Left lobe of liver (tissue), 2 donors: ENCODE results near the gene DAB1. TPM values are rescaled to one million over a fixed set of nuclear protein-coding genes. Genes with fewer than 3 reads are reported as not detected.

Experiments used
- ATAC-seq: fragments of 200-7000 bp; cut with Tn5 transposase; one replicate; pipeline ENCODE4 v1.9.1; 2020; ENCODE audit warnings: mild to moderate bottlenecking, moderate library complexity
- DNase-seq: peaks from one replicate; pipeline ENCODE4 v3.0.0-alpha.2; 2020; ENCODE audit warnings: low spot score
- total RNA-seq: library from RNA; stranded (reverse); gene quantifications from one replicate; pipeline ENCODE4 v1.2.1, GENCODE V29; 2021
- donor health status: DM: no; HTN: no; CAD: no; lungs with moderate emphysema.
- donor health status: DM: no; HTN: yes; CAD: no.

The DAB1 gene
- total RNA-seq, 1 donor from 2014 or later: 1.4 TPM

DNA sequence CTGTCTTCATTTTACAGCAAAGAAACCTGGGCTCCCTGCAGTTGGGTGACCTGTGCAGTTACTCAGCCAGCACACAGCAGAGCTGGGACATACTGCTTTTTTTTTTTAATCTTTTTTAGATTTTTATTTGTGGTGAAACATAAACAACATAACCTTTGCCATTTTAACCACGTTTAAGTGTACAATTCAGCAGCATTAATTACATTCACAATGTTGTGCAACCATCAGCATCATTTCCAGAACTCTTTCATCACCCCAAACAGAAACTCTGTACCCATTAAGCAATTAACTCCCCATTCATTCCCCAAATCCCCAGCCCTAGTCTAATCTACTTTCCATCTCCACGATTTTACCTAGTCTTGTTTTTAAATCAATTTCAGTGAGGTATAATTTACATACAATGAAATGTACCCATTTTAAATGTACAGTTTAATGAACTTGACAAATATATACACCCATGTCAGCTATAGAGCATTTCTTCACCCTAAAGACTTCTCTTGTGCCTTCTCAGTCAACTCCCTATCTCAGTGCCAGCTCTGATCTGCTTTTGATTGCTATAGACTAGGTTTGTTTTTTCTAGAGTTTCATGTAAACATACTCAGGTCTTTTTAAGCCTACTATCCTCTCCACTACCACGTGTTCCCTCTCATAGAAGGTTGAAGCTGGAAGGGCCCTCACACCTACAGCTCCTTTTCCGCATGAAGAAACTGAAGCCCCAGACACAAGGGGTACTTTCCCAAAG, 420.3 kb downstream of the DAB1 start:
- ATAC-seq (peak; percentile 84), DNase-seq (peak; percentile 48)

DNA sequence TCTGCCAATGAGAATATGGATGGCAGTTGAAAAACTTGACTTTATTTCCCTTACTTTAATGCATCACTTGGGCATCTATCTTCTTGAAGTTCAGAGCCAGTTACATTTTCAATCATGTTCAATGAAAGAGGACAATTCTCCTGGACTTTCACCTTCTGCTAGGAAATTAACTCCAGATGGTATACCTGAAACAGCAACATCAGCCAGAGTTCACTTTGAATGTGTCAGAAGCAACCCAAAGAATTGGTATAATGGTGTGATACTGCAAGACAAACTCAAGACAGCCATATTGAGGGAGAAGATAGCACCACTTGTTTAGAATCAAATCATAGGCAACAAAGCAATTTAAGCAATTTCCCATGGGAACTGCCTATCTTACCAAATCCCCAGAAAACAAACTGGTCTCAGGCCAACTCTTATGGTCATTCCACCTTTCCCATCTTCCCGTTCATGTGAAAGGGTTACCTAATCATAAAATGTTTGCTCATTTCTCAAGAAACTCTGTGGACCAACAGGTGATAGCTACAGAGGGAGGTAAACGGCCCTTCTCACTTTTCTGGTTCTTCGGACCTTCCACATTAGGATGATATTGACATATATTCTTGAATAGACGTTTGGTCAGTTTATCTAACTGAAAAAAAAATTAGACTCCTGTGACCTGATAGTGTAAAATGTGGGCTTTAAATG, 428.3 kb downstream of the DAB1 start:
- ATAC-seq: peak; percentile 72
- DNase-seq: no peak

DNA sequence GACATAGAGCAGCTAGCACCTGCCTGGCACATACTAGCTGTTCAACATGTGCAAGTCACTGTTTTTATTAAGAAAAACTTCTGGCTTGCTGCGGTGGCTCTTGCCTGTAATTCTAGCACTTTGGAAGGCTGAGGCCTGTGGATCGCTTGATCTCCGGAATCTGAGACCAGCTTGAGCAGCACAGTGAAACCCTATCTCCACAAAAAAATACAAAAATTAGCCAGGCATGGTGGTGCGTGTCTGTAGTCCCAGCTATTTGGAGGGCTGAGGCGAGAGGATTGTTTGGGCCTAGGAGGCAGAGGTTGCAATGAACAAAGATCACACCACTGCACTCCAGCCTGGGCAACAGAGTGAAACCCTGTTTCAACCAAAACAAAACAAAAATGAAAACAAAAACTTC, 430.4 kb downstream of the DAB1 start:
- peak; percentile 78 for ATAC-seq
- DNase-seq: no peak

DNA sequence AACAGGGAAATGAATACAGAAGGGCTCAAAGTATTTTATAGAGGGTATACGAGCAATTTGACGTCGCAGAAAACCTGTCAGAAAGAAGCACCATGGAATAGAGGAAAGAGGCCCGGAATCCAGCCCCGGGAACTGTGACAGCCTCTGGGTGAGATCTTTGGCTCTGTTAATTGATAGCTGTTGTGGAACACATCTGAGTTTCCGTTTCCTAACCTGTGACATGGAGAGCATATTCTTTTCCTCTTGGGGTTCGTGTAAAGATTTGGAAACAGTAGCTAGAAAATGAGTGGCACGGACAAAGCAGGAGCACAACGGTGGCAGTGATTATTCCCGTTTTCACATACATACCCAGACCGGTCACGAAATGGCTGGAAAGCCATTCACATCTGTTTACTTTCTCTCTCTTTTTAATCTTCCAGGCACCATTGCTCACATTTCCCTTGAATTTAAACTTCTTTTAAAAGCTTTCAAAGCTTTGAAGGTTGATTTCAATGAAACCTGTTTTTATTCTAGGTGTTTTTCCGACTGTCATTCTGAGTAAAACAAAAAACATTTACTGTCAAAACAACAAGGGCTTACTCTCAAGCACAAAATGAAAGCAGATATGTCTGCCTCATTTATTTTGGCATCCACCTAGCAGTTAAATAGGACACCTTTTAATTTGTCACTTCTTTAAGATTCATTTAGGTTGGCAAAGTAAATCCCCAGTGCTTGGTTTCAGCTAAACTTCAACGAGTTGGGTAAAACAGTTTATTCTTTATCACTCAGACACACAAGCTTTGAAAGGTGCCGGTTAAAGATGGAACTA, 431.3 kb downstream of the DAB1 start:
- no peak for DNase-seq
- no peak for ATAC-seq

GRCh38 chr1:56991576-56991975, 432.3 kb downstream of the DAB1 start:
- ATAC-seq (no peak), DNase-seq (no peak)

DNA sequence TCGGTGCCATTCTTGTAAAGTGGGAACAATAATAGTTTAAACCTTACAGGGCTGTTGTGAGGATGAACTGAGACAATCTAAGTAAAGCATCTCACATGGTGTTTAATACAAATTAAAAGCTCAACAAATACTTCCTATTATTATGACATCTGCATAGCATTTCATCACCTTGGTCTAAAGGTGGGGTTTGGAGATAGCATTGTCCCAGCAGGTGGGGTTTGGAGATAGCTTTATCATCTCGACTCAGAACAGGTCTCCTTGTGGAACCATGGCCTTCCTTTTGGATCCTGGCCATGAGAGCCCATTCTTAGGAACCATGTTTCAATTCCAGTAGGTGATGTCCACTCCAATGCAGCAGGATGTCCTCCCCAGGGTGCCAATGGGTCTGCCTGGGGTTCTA, 437.5 kb downstream of the DAB1 start:
- ATAC-seq: no peak
- DNase-seq: no peak

DNA sequence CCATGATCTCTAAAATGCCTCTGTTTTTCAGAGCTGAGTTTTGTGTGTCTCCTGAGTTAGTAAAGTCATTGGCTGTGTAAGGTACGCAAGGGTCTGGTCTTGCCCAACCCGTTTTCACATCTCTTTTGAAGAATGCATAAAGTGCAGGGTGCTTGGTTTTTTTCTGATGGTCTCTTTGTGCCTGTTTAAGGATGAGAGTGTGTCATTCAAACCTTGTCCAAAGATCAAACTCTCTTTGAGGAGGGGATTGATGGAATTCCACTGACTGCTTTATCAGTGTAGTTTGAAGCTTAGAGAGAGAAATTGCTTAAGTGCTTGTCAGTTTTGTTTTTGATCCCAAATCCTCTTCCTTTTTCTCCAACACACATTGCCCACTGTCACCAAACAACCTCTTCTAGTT, 438.0 kb downstream of the DAB1 start:
- DNase-seq (no peak), ATAC-seq (no peak)

DNA sequence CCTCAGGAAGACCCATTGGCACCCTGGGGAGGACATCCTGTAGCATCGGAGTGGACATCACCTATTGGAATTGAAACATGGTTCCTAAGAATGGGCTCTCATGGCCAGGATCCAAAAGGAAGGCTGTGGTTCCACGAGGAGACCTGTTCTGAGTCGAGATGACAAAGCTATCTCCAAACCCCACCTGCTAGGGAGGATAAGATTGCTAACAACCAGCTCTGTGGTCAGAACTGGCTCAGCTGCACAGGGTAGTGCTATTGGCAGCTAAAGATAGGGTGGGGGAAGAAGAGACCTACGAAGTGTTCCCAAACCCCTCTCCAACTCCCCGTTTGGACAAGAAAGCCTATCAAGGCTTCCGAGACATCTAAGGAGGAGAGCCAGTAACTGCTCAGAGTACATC, 440.4 kb downstream of the DAB1 start:
- ATAC-seq: no peak
- no peak for DNase-seq

GRCh38 chr1:56979986-56980755, 443.7 kb downstream of the DAB1 start:
- ATAC-seq (no peak), DNase-seq (no peak)

- peak; percentile 27 for ATAC-seq
- DNase-seq: no peak
These were observed 445.0 kb downstream of the DAB1 start for GRCh38 chr1:56978819-56979218.

DNA sequence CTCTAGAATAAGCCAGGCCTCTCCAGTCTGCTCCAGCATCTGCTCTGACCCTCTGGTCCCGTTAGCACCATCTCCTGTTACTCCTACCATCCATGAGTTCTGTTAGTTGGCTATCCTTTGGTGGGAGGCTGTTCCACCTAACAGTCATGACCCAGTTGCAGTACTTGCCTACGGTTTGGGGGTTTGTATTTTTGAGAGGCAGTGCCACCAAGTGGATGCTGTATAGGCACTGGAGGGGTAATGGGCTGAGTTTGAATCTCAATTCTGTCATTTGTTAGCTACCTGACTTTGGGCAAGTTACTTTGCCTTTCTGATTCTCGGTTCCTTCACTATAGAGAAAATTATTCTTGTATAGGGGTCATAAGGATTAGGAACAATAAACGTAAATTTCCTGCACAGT, 445.9 kb downstream of the DAB1 start:
- DNase-seq (no peak), ATAC-seq (no peak)

GRCh38 chr1:56975446-56975845, 448.4 kb downstream of the DAB1 start:
- no peak for ATAC-seq
- DNase-seq: no peak

DNA sequence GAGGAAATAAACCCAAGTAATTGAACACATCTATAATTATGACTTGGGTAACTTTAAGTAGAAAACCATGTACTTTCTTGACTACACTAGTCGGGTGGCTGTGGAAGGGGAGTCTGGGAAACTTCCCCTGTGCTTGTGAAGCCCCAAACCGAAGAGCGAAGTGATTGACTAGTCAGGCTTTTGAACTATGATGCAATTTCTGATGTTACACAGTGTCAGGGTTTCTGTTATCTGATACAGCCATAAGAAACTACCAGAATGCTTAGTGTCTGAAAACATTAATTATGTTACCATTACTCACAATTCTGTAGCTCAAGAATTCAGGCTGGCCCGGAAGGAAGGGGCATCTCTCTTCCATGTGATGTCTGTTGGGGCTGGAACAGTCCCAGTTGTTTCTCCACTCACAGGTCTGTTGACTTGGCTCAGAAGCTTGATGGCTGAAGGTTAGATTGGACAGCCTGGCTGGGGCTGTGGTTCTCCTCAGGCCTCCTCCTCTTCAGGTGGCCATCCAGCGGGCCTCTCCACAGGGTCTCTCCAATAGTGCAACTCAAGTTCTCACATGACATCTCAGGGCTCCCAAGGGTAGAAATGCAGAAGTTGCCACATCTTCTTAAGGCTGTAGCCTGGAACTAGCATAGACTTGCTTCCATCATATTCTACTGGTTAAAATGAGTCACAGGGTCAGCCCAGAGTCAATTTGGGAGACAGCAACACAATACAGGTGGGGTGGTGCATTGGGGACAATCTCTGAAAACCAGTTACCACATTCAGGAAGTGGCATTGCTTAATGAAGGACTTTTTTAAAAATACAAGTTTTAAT, 449.7 kb downstream of the DAB1 start:
- ATAC-seq: peak; percentile 78
- DNase-seq: no peak

DNA sequence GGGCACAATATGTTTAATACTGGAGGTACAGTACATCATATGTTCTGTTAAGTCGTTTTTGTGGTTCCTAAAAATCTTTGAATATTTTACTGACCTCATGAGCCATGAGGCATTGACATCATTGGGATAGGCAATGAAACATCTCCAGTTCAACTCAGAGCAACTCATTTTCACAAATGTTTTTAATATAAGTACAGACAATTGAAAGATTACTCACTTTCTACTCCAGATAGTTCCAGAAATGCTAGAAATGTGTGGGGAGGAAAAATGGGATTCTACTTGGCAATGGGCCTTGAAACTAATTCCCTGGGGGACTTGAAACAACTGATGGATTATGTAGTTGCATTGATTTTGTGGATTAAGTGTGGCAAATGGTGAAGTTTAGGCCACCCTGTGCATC, 450.9 kb downstream of the DAB1 start:
- no peak for DNase-seq
- no peak for ATAC-seq

- ATAC-seq: no peak
- no peak for DNase-seq
These were observed 453.6 kb downstream of the DAB1 start for GRCh38 chr1:56970280-56970679.

DNA sequence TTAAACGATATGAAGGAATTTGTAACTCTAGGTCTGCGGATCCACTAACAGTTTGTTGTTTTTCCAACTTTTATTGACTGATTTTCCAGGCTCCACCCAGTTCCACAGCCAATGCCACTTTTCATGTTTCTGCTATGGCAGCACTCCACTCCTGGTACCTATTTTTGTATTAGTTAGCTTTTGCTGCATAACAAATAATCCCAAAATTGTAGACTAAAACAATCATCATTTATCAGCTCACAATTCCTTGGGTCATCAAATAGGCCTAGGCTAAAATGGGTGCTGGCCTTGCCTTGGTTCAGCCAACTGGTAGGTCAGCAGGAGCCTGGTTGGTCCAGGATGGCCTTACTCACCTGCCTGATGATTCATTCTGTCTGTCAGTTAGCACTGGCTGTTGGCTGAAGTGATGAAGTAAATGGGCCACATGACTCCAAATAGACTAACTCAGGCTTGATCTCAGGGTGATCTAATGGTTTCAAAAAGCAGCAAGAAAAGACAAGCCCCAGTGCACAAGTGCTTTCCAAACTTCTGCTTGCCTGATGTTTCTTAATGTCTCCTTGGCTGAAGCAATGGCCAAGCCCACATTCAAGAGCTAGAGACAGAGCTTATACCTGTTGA, 454.9 kb downstream of the DAB1 start:
- DNase-seq (no peak), ATAC-seq (no peak)

- ATAC-seq (peak; percentile 58), DNase-seq (peak; percentile 79)
These were observed 455.7 kb downstream of the DAB1 start for GRCh38 chr1:56967900-56968832.

DNA sequence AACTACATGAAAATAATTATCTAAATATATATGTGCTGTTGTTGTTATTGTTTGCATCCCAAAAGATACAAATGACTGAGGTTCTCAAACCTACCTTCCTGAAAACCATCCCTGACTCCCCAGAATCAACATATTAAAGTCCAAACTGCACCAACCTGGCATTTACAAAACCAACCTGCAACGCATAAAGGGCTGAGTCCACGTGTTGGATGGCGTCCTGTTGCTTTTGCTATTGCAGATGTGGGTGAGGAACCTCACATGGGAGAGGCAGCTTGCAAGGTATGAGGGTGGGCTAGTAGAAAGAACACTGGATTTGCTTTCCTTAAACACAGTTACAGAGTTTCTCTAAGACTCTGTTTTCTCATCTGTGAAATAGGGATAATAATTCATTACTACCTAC, 456.5 kb downstream of the DAB1 start:
- ATAC-seq (peak; percentile 45), DNase-seq (peak; percentile 80)

- DNase-seq (no peak), ATAC-seq (no peak)
These were observed 457.2 kb downstream of the DAB1 start for GRCh38 chr1:56966698-56966999.
